Measurements from ENCODE around the gene UBE2QL1. TPM values are rescaled to one million over a fixed set of nuclear protein-coding genes. Genes with fewer than 3 reads are reported as not detected.

The UBE2QL1 gene
- total and polyA plus RNA-seq, 2 donors (not counting 1 experiment from before 2014, with no cell fraction given): 0.33 to 1.7 TPM

GRCh38 chr5:6417657-6418056 is 31.0 kb upstream of the UBE2QL1 start:
- ChIA-PET POLR2A (no interaction called here), CTCF (no interaction called here)
- Histone ChIP-seq H3K27ac (ENCODE audit: low read length in 2 of 2) (no peak overlapping the region), H3K79me2 (ENCODE audit: control insufficient read depth, insufficient read depth, low read length) (no peaks in the 10 kb centered on the region), H2AFZ (ENCODE audit: insufficient read depth, low read depth, low read length, poor library complexity, severe bottlenecking) (no peak overlapping the region), H3K4me3 (ENCODE audit: control extremely low read depth in 1 of 5, extremely low read depth in 1 of 5, insufficient read depth in 1 of 5, low read depth in 2 of 5, low read length in 4 of 5) (no peak overlapping the region), H3K27me3 (replicated peaks in 1 of 4; ENCODE audit: control extremely low read depth in 1 of 4, control insufficient read depth in 3 of 4, insufficient read depth in 4 of 4, low read length in 3 of 4) (no peaks in the 10 kb centered on the region), H3K4me1 (ENCODE audit: control insufficient read depth in 2 of 2, insufficient read depth in 2 of 2, low read length in 2 of 2) (no peaks in the 10 kb centered on the region), H3K9me3 (ENCODE audit: control extremely low read depth in 1 of 3, control insufficient read depth in 2 of 3, insufficient read depth in 1 of 3, low read length in 2 of 3) (peaks cover 0 to 7% (median 0%) of the 10 kb centered on the region in 3 donors), H3K4me2 (replicated peaks; ENCODE audit: low read depth, low read length, poor library complexity, severe bottlenecking) (no peak overlapping the region), H3K9ac (ENCODE audit: low read length) (no peak overlapping the region), H4K20me1 (ENCODE audit: control insufficient read depth, insufficient read depth, low read length, poor library complexity, severe bottlenecking) (no peaks in the 10 kb centered on the region), H3K36me3 (replicated peaks in 1 of 2; ENCODE audit: control extremely low read depth in 1 of 2, control insufficient read depth in 1 of 2, extremely low read depth in 1 of 2, insufficient read depth in 2 of 2, low read length in 1 of 2) (no peaks in the 10 kb centered on the region)
- Mint-ChIP-seq H3K27me3 (peaks cover 14% of the 10 kb centered on the region), H3K4me1 (no peaks in the 10 kb centered on the region), H3K9me3 (ENCODE audit: insufficient read depth) (no peaks in the 10 kb centered on the region), H3K4me3 (no peak overlapping the region), H3K27ac (no peak overlapping the region)
- no peak for DNase-seq
- no peak for ATAC-seq (ENCODE audit: low read depth)
- intact Hi-C loops (cut with micrococcal nuclease): no loop called here
- WGBS (ENCODE audit: insufficient coverage): over 99% methylated on average over 10 of the region's 10 CpGs
- TF ChIP-seq EZH2 (IDR thresholded peaks at IDR 0.05; ENCODE audit: borderline replicate concordance, insufficient read depth, low read depth, low read length, poor library complexity, severe bottlenecking): no peak
- TF ChIP-seq, protein P1, sequence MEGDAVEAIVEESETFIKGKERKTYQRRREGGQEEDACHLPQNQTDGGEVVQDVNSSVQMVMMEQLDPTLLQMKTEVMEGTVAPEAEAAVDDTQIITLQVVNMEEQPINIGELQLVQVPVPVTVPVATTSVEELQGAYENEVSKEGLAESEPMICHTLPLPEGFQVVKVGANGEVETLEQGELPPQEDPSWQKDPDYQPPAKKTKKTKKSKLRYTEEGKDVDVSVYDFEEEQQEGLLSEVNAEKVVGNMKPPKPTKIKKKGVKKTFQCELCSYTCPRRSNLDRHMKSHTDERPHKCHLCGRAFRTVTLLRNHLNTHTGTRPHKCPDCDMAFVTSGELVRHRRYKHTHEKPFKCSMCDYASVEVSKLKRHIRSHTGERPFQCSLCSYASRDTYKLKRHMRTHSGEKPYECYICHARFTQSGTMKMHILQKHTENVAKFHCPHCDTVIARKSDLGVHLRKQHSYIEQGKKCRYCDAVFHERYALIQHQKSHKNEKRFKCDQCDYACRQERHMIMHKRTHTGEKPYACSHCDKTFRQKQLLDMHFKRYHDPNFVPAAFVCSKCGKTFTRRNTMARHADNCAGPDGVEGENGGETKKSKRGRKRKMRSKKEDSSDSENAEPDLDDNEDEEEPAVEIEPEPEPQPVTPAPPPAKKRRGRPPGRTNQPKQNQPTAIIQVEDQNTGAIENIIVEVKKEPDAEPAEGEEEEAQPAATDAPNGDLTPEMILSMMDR (IDR thresholded peaks at IDR 0.05): no peak

DNA sequence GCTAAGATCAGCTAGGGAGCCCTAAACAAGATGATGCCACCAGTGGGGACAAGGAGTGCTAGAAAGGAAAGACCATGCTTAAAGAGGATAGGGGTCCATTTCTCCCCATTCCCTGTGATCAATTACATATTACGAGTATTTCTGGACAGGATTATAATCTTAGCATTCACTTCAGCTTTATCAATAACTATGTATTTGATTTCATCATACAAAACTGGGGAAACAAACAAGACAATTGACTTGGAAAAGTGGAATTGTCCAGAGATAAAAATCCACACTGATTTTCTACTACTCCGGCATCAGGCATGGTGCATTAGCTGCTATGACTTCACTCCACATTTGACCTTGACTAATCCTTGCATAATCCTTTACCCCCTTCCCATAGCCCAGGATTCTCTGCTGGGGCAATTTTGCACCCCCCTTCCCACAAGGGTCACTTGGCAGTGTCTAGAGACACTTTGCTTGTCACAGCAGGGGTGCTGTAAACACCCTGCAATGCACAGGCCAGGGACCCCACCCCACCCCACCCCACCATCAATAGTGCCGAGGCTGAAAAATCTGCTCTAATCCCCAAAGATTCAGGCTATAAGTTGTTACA is 29.9 kb upstream of the UBE2QL1 start:
- no peak overlapping the region for H3K27ac Mint-ChIP-seq
- no peak overlapping the region for H2AFZ ChIP-seq (ENCODE audit: insufficient read depth, low read depth, low read length, poor library complexity, severe bottlenecking)
- no peaks in the 10 kb centered on the region for H3K9me3 Mint-ChIP-seq (ENCODE audit: insufficient read depth)
- H3K27me3 ChIP-seq (replicated peaks in 1 of 4; ENCODE audit: control extremely low read depth in 1 of 4, control insufficient read depth in 3 of 4, insufficient read depth in 4 of 4, low read length in 3 of 4): no peaks in the 10 kb centered on the region
- H3K9ac ChIP-seq (ENCODE audit: low read length): no peak overlapping the region
- ChIA-PET CTCF (no interaction called here), POLR2A (no interaction called here)
- no peak overlapping the region for H3K4me3 ChIP-seq (ENCODE audit: control extremely low read depth in 1 of 5, extremely low read depth in 1 of 5, insufficient read depth in 1 of 5, low read depth in 2 of 5, low read length in 4 of 5)
- no peak overlapping the region for H3K4me2 ChIP-seq (replicated peaks; ENCODE audit: low read depth, low read length, poor library complexity, severe bottlenecking)
- no peaks in the 10 kb centered on the region for H3K4me1 Mint-ChIP-seq
- no peak for TF ChIP-seq EZH2 (IDR thresholded peaks at IDR 0.05; ENCODE audit: borderline replicate concordance, insufficient read depth, low read depth, low read length, poor library complexity, severe bottlenecking)
- TF ChIP-seq, protein P1 (IDR thresholded peaks at IDR 0.05): no peak
- no peak overlapping the region for H3K4me3 Mint-ChIP-seq
- no peak overlapping the region for H3K27ac ChIP-seq (ENCODE audit: low read length in 2 of 2)
- no peak for ATAC-seq (ENCODE audit: low read depth)
- no peaks in the 10 kb centered on the region for H3K4me1 ChIP-seq (ENCODE audit: control insufficient read depth in 2 of 2, insufficient read depth in 2 of 2, low read length in 2 of 2)
- peaks cover 0 to 7% (median 0%) of the 10 kb centered on the region in 3 donors for H3K9me3 ChIP-seq (ENCODE audit: control extremely low read depth in 1 of 3, control insufficient read depth in 2 of 3, insufficient read depth in 1 of 3, low read length in 2 of 3)
- intact Hi-C loops (cut with micrococcal nuclease): no loop called here
- H3K79me2 ChIP-seq (ENCODE audit: control insufficient read depth, insufficient read depth, low read length): no peaks in the 10 kb centered on the region
- no peaks in the 10 kb centered on the region for H3K36me3 ChIP-seq (replicated peaks in 1 of 2; ENCODE audit: control extremely low read depth in 1 of 2, control insufficient read depth in 1 of 2, extremely low read depth in 1 of 2, insufficient read depth in 2 of 2, low read length in 1 of 2)
- H3K27me3 Mint-ChIP-seq: peaks cover 14% of the 10 kb centered on the region
- DNase-seq: no peak
- 100% methylated on average over 1 of the region's 3 CpGs for WGBS (ENCODE audit: insufficient coverage)
- no peaks in the 10 kb centered on the region for H4K20me1 ChIP-seq (ENCODE audit: control insufficient read depth, insufficient read depth, low read length, poor library complexity, severe bottlenecking)
